Measurements from ENCODE around the gene SHOC1.

The SHOC1 gene

GRCh38 chr9:111794835-111795556 lies at the start of gene SHOC1:
SHOC1 (minus strand) TSS chr9:111794937; CDS start chr9:111791418, 3,519 bp downstream.
- Histone ChIP-seq H3K9ac (ENCODE audit: low read depth, low read length) (no peak within 1 kb of the TSS), H3K4me1 (ENCODE audit: insufficient read depth, low read length) (no peaks in the 10 kb centered on the region), H3K9me3 (ENCODE audit: control insufficient read depth, insufficient read depth, low read length) (peaks cover 2% of the 10 kb centered on the region; the same call in 1 of the 2 replicates), H3K36me3 (ENCODE audit: insufficient read depth, low read length) (no peaks in the 10 kb centered on the region)

- H3K4me1 ChIP-seq (ENCODE audit: insufficient read depth, low read length): no peaks in the 10 kb centered on the region
- no peaks in the 10 kb centered on the region for H3K9me3 ChIP-seq (ENCODE audit: control insufficient read depth, insufficient read depth, low read length)
- H3K9ac ChIP-seq (ENCODE audit: low read depth, low read length): no peak overlapping the region
- no peaks in the 10 kb centered on the region for H3K36me3 ChIP-seq (ENCODE audit: insufficient read depth, low read length)
Observed at GRCh38 chr9:111843971-111844370, 49.2 kb upstream of the SHOC1 start.

GRCh38 chr9:111842313-111842712 lies 47.6 kb upstream of the SHOC1 start:
- Histone ChIP-seq H3K4me1 (ENCODE audit: insufficient read depth, low read length) (no peaks in the 10 kb centered on the region), H3K9me3 (ENCODE audit: control insufficient read depth, insufficient read depth, low read length) (no peaks in the 10 kb centered on the region), H3K9ac (ENCODE audit: low read depth, low read length) (no peak overlapping the region), H3K36me3 (ENCODE audit: insufficient read depth, low read length) (no peaks in the 10 kb centered on the region)

- no peak overlapping the region for H3K9ac ChIP-seq (ENCODE audit: low read depth, low read length)
- H3K4me1 ChIP-seq (ENCODE audit: insufficient read depth, low read length): no peaks in the 10 kb centered on the region
- no peaks in the 10 kb centered on the region for H3K9me3 ChIP-seq (ENCODE audit: control insufficient read depth, insufficient read depth, low read length)
- no peaks in the 10 kb centered on the region for H3K36me3 ChIP-seq (ENCODE audit: insufficient read depth, low read length)
Observed at GRCh38 chr9:111840442-111840841, 45.7 kb upstream of the SHOC1 start.

- Histone ChIP-seq H3K36me3 (ENCODE audit: insufficient read depth, low read length) (no peaks in the 10 kb centered on the region), H3K9me3 (ENCODE audit: control insufficient read depth, insufficient read depth, low read length) (no peaks in the 10 kb centered on the region), H3K4me1 (ENCODE audit: insufficient read depth, low read length) (no peaks in the 10 kb centered on the region), H3K9ac (ENCODE audit: low read depth, low read length) (no peak overlapping the region)
Observed at GRCh38 chr9:111839987-111840386, 45.2 kb upstream of the SHOC1 start.

GRCh38 chr9:111839387-111839786 lies 44.6 kb upstream of the SHOC1 start:
- Histone ChIP-seq H3K9ac (ENCODE audit: low read depth, low read length) (no peak overlapping the region), H3K36me3 (ENCODE audit: insufficient read depth, low read length) (no peaks in the 10 kb centered on the region), H3K4me1 (ENCODE audit: insufficient read depth, low read length) (no peaks in the 10 kb centered on the region), H3K9me3 (ENCODE audit: control insufficient read depth, insufficient read depth, low read length) (no peaks in the 10 kb centered on the region)

- Histone ChIP-seq H3K9me3 (ENCODE audit: control insufficient read depth, insufficient read depth, low read length) (no peaks in the 10 kb centered on the region), H3K9ac (ENCODE audit: low read depth, low read length) (no peak overlapping the region), H3K36me3 (ENCODE audit: insufficient read depth, low read length) (no peaks in the 10 kb centered on the region), H3K4me1 (ENCODE audit: insufficient read depth, low read length) (no peaks in the 10 kb centered on the region)
Observed at GRCh38 chr9:111838439-111838838, 43.7 kb upstream of the SHOC1 start.

GRCh38 chr9:111836311-111836710 lies 41.6 kb upstream of the SHOC1 start:
- no peaks in the 10 kb centered on the region for H3K36me3 ChIP-seq (ENCODE audit: insufficient read depth, low read length)
- no peak overlapping the region for H3K9ac ChIP-seq (ENCODE audit: low read depth, low read length)
- H3K9me3 ChIP-seq (ENCODE audit: control insufficient read depth, insufficient read depth, low read length): no peaks in the 10 kb centered on the region
- H3K4me1 ChIP-seq (ENCODE audit: insufficient read depth, low read length): no peaks in the 10 kb centered on the region

GRCh38 chr9:111833941-111834340 lies 39.2 kb upstream of the SHOC1 start:
- H3K9ac ChIP-seq (ENCODE audit: low read depth, low read length): no peak overlapping the region
- H3K9me3 ChIP-seq (ENCODE audit: control insufficient read depth, insufficient read depth, low read length): no peaks in the 10 kb centered on the region
- no peaks in the 10 kb centered on the region for H3K36me3 ChIP-seq (ENCODE audit: insufficient read depth, low read length)
- H3K4me1 ChIP-seq (ENCODE audit: insufficient read depth, low read length): no peaks in the 10 kb centered on the region

GRCh38 chr9:111832449-111832848 lies 37.7 kb upstream of the SHOC1 start:
- Histone ChIP-seq H3K9ac (ENCODE audit: low read depth, low read length) (no peak overlapping the region), H3K9me3 (ENCODE audit: control insufficient read depth, insufficient read depth, low read length) (no peaks in the 10 kb centered on the region), H3K36me3 (ENCODE audit: insufficient read depth, low read length) (no peaks in the 10 kb centered on the region), H3K4me1 (ENCODE audit: insufficient read depth, low read length) (no peaks in the 10 kb centered on the region)

GRCh38 chr9:111831371-111832108 lies 36.8 kb upstream of the SHOC1 start:
- Histone ChIP-seq H3K36me3 (ENCODE audit: insufficient read depth, low read length) (no peaks in the 10 kb centered on the region), H3K9me3 (ENCODE audit: control insufficient read depth, insufficient read depth, low read length) (no peaks in the 10 kb centered on the region), H3K4me1 (ENCODE audit: insufficient read depth, low read length) (no peaks in the 10 kb centered on the region), H3K9ac (ENCODE audit: low read depth, low read length) (no peak overlapping the region)

- Histone ChIP-seq H3K9me3 (ENCODE audit: control insufficient read depth, insufficient read depth, low read length) (no peaks in the 10 kb centered on the region), H3K9ac (ENCODE audit: low read depth, low read length) (no peak overlapping the region), H3K36me3 (ENCODE audit: insufficient read depth, low read length) (no peaks in the 10 kb centered on the region), H3K4me1 (ENCODE audit: insufficient read depth, low read length) (no peaks in the 10 kb centered on the region)
Observed at GRCh38 chr9:111828193-111828592, 33.5 kb upstream of the SHOC1 start.

GRCh38 chr9:111825468-111826145 lies 30.9 kb upstream of the SHOC1 start:
- Histone ChIP-seq H3K36me3 (ENCODE audit: insufficient read depth, low read length) (no peaks in the 10 kb centered on the region), H3K9me3 (ENCODE audit: control insufficient read depth, insufficient read depth, low read length) (no peaks in the 10 kb centered on the region), H3K4me1 (ENCODE audit: insufficient read depth, low read length) (no peaks in the 10 kb centered on the region), H3K9ac (ENCODE audit: low read depth, low read length) (no peak overlapping the region)

- H3K36me3 ChIP-seq (ENCODE audit: insufficient read depth, low read length): no peaks in the 10 kb centered on the region
- no peak overlapping the region for H3K9ac ChIP-seq (ENCODE audit: low read depth, low read length)
- no peaks in the 10 kb centered on the region for H3K9me3 ChIP-seq (ENCODE audit: control insufficient read depth, insufficient read depth, low read length)
- H3K4me1 ChIP-seq (ENCODE audit: insufficient read depth, low read length): no peaks in the 10 kb centered on the region
Observed at GRCh38 chr9:111821006-111821528, 26.3 kb upstream of the SHOC1 start.

Measured in ES-I3 (cell line).